Mucosa of descending colon (tissue), 3 donors: ENCODE results near the gene OTULINL. TPM values are rescaled to one million over a fixed set of nuclear protein-coding genes. Genes with fewer than 3 reads are reported as not detected.

Source experiments
- ATAC-seq: fragments of 200-7000 bp; cut with Tn5 transposase; one replicate; pipeline ENCODE4 v1.9.1; 2020; ENCODE audit warnings: mild to moderate bottlenecking, moderate library complexity
- DNase-seq, 3 donors: peaks; one replicate each; pipeline ENCODE4 v3.0.0-alpha.2; 2020
- H3K36me3 ChIP-seq: fragments of 200-600 bp; one replicate; pipeline ENCODE4 v1.8.0; 2021; ENCODE audit warnings: low read depth, mild to moderate bottlenecking
- H3K4me1 ChIP-seq: fragments of 200-600 bp; one replicate; pipeline ENCODE4 v1.8.0; 2021; ENCODE audit warnings: low read depth, mild to moderate bottlenecking
- H3K4me3 ChIP-seq: fragments of 200-600 bp; one replicate; pipeline ENCODE4 v1.8.0; 2021; ENCODE audit warnings: mild to moderate bottlenecking
- H3K9me3 ChIP-seq: fragments of 200-600 bp; one replicate; pipeline ENCODE4 v1.8.0; 2021; ENCODE audit warnings: mild to moderate bottlenecking
- intact Hi-C, 2 donors: fragments of 100-400 bp; cut with DNase I in 1 of 2; cut with micrococcal nuclease in 1 of 2; formaldehyde crosslinking; loops; one replicate each; pipeline versions ENCODE4 v1.11.0 to v1.11.1; 2022; cut with DNase I, micrococcal nuclease
- total RNA-seq, 3 donors: library from RNA; stranded (reverse); fragmentation: NEBNext Ultra II Directional in 2 of 3; extraction: Animal tissue kit (Norgen Biotek cat#: 25700) in 2 of 3; gene quantifications; one replicate each; pipeline versions ENCODE4 v1.2.1 to v1.2.4, GENCODE V29; 2021 to 2023
- TF ChIP-seq, protein P1 (sequence below): fragments of 200-600 bp; IDR thresholded peaks from one replicate; pipeline ENCODE4 v1.8.0; 2022; ENCODE audit warnings: antibody characterized with exemption, mild to moderate bottlenecking
- donor health status: DM: no; HTN: no; CAD: no; lungs with moderate emphysema.
- donor health status: DM: no; HTN: no; CAD: no.
- donor health status: DM: no; HTN: yes; CAD: no.

Gene OTULINL
- total RNA-seq, 3 donors from 2014 or later: 33.9 to 67.2 (median 60.1) TPM

GRCh38 chr5:14581891-14582796, 552 bp downstream of the OTULINL start:
- H3K4me1 ChIP-seq: peaks cover 27% of the 10 kb centered on the region
- no peaks in the 10 kb centered on the region for H3K36me3 ChIP-seq
- no peaks in the 10 kb centered on the region for H3K9me3 ChIP-seq
- intact Hi-C loops: no loop called here
- TF ChIP-seq, protein P1, sequence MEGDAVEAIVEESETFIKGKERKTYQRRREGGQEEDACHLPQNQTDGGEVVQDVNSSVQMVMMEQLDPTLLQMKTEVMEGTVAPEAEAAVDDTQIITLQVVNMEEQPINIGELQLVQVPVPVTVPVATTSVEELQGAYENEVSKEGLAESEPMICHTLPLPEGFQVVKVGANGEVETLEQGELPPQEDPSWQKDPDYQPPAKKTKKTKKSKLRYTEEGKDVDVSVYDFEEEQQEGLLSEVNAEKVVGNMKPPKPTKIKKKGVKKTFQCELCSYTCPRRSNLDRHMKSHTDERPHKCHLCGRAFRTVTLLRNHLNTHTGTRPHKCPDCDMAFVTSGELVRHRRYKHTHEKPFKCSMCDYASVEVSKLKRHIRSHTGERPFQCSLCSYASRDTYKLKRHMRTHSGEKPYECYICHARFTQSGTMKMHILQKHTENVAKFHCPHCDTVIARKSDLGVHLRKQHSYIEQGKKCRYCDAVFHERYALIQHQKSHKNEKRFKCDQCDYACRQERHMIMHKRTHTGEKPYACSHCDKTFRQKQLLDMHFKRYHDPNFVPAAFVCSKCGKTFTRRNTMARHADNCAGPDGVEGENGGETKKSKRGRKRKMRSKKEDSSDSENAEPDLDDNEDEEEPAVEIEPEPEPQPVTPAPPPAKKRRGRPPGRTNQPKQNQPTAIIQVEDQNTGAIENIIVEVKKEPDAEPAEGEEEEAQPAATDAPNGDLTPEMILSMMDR: no peak
- DNase-seq (peak; percentile 74 to 89 (median 85)), ATAC-seq (peak; percentile 77)
- H3K4me3 ChIP-seq: peak overlapping the region; percentile 77

DNA sequence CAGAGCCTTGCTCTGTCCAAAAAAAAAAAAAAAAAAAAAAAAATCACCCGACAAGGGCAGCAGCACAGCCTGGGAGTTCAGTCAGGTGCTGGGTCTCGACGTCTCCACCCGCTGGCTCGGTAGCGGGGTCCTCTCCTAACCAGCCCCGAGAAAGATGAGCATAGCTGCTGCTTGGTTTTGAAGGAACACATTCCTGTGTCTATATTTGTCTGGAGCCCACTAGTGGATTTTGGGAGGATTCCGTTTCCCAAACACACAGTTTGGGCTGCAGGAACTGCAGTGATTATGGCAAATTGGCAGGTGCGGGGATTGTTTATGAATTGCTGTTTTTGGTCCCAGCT, 1.2 kb downstream of the OTULINL start:
- H3K4me1 ChIP-seq: peaks cover 27% of the 10 kb centered on the region

GRCh38 chr5:14584848-14585247, 3.3 kb downstream of the OTULINL start:
- intact Hi-C loops: no loop called here
- Histone ChIP-seq H3K4me3 (no peak overlapping the region), H3K9me3 (no peaks in the 10 kb centered on the region), H3K36me3 (no peaks in the 10 kb centered on the region), H3K4me1 (peaks cover 27% of the 10 kb centered on the region)
- ATAC-seq: no peak
- no peak for DNase-seq
- TF ChIP-seq, protein P1: no peak

More for the DNA sequence above, 1.2 kb downstream of the OTULINL start:
- ATAC-seq (no peak), DNase-seq (no peak)
- TF ChIP-seq, protein P1: no peak
- Histone ChIP-seq H3K9me3 (no peaks in the 10 kb centered on the region), H3K36me3 (no peaks in the 10 kb centered on the region), H3K4me3 (no peak overlapping the region)
- intact Hi-C loops: no loop called here

DNA sequence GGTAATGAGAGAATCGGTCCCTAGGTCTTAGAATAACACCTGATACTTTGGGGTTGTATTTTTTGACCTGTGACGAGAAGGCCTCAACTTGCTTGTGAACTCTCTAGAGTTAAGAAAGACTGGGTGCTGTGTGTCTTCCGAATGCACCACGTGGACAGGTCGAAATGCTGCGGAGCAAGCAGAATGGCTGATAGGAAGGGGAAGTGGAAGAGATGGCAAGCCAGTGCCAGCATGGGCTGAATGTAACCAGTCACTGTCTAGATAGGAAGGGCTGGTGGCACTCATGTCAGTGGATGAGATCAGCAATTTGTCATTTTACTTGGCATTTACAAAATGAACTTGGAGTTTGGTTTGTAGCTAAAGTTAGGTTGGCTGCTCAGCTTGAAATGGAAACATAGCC, 5.6 kb downstream of the OTULINL start:
- Histone ChIP-seq H3K4me1 (peaks cover 34% of the 10 kb centered on the region), H3K4me3 (no peak overlapping the region), H3K36me3 (no peaks in the 10 kb centered on the region), H3K9me3 (no peaks in the 10 kb centered on the region)
- DNase-seq (peak in 1 of 3 donors; percentile 62), ATAC-seq (no peak)
- intact Hi-C loops: no loop called here
- TF ChIP-seq, protein P1: no peak

DNA sequence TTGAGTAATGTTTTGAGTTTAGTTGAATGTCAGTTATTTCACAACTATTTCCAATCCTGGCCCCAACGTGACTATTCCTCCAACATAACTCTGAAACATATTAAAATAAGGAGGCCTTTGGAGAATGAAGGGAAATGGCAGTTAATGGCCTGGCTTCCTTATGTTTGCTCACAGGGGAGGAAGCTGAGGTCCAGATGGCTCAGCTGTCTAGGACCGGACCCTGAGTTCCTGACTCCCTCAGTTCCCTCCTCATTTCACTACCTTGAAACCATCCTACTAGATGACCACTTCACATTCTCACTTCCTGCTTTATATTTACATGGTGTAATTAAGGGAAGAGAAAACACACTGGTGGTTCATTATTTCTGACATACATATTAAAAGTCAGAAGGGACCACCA, 6.6 kb downstream of the OTULINL start:
- ATAC-seq (no peak), DNase-seq (no peak)
- no peaks in the 10 kb centered on the region for H3K9me3 ChIP-seq
- H3K4me3 ChIP-seq: no peak overlapping the region
- TF ChIP-seq, protein P1: no peak
- intact Hi-C loops: no loop called here
- H3K36me3 ChIP-seq: no peaks in the 10 kb centered on the region
- peaks cover 38% of the 10 kb centered on the region for H3K4me1 ChIP-seq
